Esophagus mucosa (tissue), 1 donor: Measurements from ENCODE around the gene ABITRAM. TPM values are rescaled to one million over a fixed set of nuclear protein-coding genes. Genes with fewer than 3 reads are reported as not detected.

Experiments
- total RNA-seq: library from RNA; stranded (reverse); gene quantifications from one replicate; pipeline ENCODE4 v1.2.4, GENCODE V29; 2023
- donor health status: DM: yes; HTN: yes; CAD: no.

Gene ABITRAM
- total RNA-seq, 1 donor from 2014 or later: 15.0 TPM

Other genes starting within 250 kb of the ABITRAM start
- gene ACTL7B, start 78.4 kb upstream of the ABITRAM start, total RNA-seq: not detected
- gene ACTL7A, start 72.1 kb upstream of the ABITRAM start, total RNA-seq: not detected
- gene ELP1, start 276 bp upstream of the ABITRAM start, total RNA-seq: 14.1 TPM
- gene CTNNAL1, start 79.1 kb downstream of the ABITRAM start, total RNA-seq: 8.8 TPM
- 13.8 TPM for gene TMEM245, start 185.5 kb downstream of the ABITRAM start, total RNA-seq
- not detected for gene FRRS1L, start 232.8 kb downstream of the ABITRAM start, total RNA-seq